HG02870 (cell line): ENCODE measurements around the gene MIDN.

ENCODE experiments used
- ATAC-seq: cut with Tn5 transposase; IDR thresholded peaks from one replicate; pipeline ENCODE4 v1.9.1; 2021; ENCODE audit warnings: mild to moderate bottlenecking, moderate library complexity; ENCODE audit not compliant: unreplicated experiment

The MIDN gene

DNA sequence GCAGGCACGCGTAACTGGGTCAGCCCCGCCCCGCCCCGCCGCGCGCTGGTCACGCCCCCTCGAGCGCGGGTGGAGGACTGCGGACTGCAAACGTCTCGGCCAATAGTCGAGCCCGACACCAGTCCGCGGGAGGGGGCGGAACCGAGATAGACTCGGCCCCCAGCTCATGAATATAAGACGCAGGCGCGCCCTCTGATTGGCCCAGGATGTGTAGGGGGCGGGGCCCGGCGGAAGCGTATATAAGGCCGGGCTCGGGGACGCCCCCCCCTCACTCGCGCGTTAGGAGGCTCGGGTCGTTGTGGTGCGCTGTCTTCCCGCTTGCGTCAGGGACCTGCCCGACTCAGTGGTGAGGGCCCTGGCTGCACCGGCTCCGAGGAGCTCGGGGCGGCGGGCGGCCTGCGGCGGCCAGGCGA lies 20.7 kb downstream of the MIDN start, which contains the start of gene CIRBP:
TSS of gene CIRBP (plus strand) at position 268 of the 413 bp plus-strand sequence. CDS start 1,602 bp downstream, outside the sequence.
- peak; percentile 63 for ATAC-seq

GRCh38 chr19:1269478-1270212 lies 21.3 kb downstream of the MIDN start:
- ATAC-seq: peak; percentile 27

- no peak for ATAC-seq
Measured at GRCh38 chr19:1270213-1270853, 21.9 kb downstream of the MIDN start.

DNA sequence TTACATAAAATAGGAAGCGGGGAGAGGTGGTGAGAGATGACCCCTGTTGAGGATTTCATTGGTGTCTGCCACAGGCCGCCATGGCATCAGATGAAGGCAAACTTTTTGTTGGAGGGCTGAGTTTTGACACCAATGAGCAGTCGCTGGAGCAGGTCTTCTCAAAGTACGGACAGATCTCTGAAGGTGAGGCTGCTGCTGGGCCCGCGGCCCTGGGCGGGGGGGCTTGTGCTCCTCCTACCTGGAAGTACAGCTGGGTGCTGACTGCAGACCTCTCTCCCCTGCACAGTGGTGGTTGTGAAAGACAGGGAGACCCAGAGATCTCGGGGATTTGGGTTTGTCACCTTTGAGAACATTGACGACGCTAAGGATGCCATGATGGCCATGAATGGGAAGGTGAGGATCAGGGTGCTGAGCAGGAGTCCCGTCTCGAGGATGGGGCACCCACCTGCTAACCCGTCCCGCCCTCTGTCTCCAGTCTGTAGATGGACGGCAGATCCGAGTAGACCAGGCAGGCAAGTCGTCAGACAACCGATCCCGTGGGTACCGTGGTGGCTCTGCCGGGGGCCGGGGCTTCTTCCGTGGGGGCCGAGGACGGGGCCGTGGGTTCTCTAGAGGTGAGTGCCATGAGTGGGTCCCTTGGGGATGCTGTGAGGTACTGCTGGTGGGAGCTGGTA lies 22.6 kb downstream of the MIDN start:
- ATAC-seq: no peak

- ATAC-seq: no peak
Measured at GRCh38 chr19:1271528-1272422, 23.4 kb downstream of the MIDN start.

- ATAC-seq: no peak
Measured at GRCh38 chr19:1272423-1273262, 24.3 kb downstream of the MIDN start.

- ATAC-seq: no peak
Measured at GRCh38 chr19:1273263-1274041, 25.1 kb downstream of the MIDN start.

GRCh38 chr19:1274081-1274851 lies 25.9 kb downstream of the MIDN start:
- ATAC-seq: no peak

DNA sequence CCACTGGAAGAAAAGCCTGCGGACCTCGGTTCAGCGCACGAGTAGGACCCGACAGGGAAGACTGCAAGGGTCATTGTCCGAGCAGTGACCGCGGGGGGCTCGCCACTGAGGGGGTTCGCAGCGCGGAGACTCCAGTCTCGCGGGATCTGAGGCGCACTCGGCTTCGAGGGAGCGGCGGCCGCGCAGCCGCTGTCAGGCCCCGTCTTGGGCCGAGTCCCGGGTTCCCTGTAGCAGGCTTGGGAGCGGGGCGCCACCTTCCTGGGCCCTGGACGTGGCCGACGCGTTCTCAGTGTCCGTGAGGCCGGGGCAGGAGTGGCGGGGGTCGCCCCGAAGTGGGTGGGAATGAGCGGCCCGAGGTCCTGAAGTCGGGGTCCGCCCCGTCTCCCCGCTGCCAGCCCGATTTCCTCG lies 26.5 kb downstream of the MIDN start:
- ATAC-seq: no peak

DNA sequence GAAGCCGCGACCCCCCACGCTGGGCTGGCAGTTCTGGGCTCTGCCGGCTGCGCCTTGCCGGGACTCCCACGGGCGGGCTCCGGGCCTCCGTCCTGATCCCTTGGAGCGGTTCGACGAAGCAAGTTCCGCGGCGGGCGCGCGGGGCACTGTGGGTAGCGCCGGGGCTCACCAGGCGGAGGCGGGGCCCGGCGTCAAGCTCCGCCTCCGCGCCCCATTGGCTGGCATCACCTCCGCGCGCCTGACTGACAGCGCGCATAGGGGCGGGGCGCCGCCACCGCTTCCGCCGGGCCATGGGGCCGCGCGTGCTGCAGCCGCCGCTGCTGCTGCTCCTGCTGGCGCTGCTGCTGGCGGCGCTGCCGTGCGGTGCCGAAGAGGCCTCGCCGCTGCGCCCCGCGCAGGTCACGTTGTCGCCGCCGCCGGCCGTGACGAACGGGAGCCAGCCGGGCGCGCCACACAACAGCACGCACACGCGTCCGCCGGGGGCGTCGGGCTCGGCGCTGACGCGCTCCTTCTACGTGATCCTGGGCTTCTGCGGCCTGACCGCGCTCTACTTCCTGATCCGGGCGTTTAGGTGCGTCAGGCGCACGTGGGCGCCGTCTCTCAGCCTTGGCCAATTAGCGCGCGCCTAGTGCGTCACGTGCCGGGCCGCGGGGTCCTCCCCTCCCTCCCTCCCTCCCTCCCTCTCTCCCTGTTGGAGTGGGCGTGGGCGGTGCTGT lies 27.0 kb downstream of the MIDN start, which contains the start of gene FAM174C:
TSS of gene FAM174C (plus strand) at position 271 of the 716 bp plus-strand sequence. CDS start at position 291, 20 bp downstream.
- ATAC-seq: peak; percentile 71

GRCh38 chr19:1275976-1276627 lies 27.7 kb downstream of the MIDN start:
- no peak for ATAC-seq

DNA sequence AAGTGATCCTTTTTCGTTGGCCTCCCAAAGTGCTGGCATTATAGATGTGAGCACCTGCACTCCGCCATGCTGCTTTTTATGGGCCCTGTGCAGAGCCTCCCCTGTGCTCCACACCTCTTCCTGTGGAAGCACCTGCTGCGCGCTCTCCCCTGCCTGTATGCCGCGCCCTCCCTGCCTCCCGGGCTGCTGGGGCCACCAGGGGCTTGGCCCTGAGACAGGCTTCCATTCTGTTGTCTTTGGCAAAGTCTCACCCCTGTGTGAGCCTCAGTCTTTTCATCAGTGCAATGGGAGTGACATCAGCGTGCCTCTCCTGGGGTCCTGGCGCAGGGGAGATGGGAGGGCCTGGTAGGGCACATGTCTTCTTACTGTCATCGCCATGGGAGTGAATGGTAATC lies 28.2 kb downstream of the MIDN start:
- ATAC-seq: no peak

GRCh38 chr19:1277061-1277460 lies 28.7 kb downstream of the MIDN start:
- ATAC-seq: no peak

- no peak for ATAC-seq
Measured at GRCh38 chr19:1278074-1278473, 29.7 kb downstream of the MIDN start.

DNA sequence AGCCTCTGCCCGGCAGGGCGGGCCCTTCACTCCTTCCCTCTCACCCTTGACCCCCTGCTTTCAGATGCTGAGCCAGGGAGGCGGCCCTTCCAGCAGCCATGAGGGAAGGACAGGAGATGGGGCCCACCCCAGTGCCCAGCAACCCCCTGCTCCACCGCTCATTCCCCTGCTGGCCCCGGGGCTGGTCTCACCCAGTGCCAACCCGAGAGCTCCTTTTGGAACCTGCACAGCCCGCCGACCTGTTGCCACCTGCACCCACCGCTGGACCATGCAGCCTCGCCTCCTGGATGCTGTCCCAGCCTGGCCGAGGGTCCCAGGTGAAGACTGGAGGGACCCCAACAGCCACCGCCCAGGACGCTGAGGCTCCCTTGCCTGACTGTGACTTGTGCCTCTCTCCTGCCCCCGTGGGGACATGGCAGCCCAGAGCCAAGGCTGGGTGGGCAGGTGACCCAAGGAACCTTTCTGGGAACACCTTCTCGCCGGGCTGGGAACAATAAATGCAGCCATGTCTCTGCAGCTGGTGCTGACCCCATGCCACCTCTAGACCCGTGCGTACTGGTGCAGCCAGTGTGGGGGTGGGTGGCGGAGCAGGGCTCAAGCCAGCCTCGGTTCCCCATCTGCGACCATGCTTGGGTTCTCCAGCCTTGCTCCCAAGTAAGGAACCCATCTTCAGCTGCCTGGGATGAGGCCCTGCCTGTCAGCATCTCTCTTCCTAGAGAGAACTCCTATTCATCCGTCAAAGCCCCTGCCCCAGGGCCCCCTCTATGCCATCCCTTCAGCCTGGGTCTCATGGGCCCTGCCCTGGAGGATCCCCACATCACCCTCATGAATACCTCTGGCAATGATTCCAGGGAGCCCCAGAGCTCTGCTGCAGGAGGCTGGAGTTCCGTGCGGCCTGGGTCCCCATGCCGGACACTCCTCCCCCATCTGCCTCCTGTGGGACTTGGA lies 30.6 kb downstream of the MIDN start:
- no peak for ATAC-seq

- no peak for ATAC-seq
Measured at GRCh38 chr19:1279782-1280341, 31.5 kb downstream of the MIDN start.
